NT2/D1 (cell line): Measurements from ENCODE around the gene SPOP.

Source experiments
- DNase-seq: peaks from one replicate; pipeline ENCODE4 v3.0.0-alpha.2; 2011; ENCODE audit warnings: low read depth, low spot score
- H3K27me3 ChIP-seq: 2 replicates; pipeline ENCODE4 v1.6.0; 2011; ENCODE audit warnings: mild to moderate bottlenecking; ENCODE audit not compliant: insufficient read length, insufficient read depth
- H3K36me3 ChIP-seq: 2 replicates; pipeline ENCODE4 v1.6.1; 2011; ENCODE audit warnings: mild to moderate bottlenecking, low read length, mixed read lengths; ENCODE audit not compliant: insufficient read depth, insufficient read length
- H3K4me1 ChIP-seq: 2 replicates; pipeline ENCODE4 v1.5.1; 2011; ENCODE audit not compliant: insufficient read depth, insufficient read length
- H3K4me3 ChIP-seq: 2 replicates; pipeline ENCODE4 v1.5.1; 2011; ENCODE audit warnings: low read depth; ENCODE audit not compliant: insufficient read length
- H3K9ac ChIP-seq: 2 replicates; pipeline ENCODE4 v1.6.0; 2011; ENCODE audit warnings: low read depth; ENCODE audit not compliant: insufficient read length
- H3K9me3 ChIP-seq: 2 replicates; pipeline ENCODE4 v1.5.1; 2011; ENCODE audit warnings: mild to moderate bottlenecking, low read length; ENCODE audit not compliant: insufficient read depth
- SUZ12 ChIP-seq: IDR thresholded peaks from 2 replicates; pipeline ENCODE4 v1.6.1; 2011; ENCODE audit not compliant: insufficient read length, insufficient read depth; ENCODE audit errors: extremely low read depth
- YY1 ChIP-seq: IDR thresholded peaks from 2 replicates; pipeline ENCODE4 v1.6.1; 2011; ENCODE audit not compliant: insufficient read length, insufficient read depth
- ZNF274 ChIP-seq: IDR thresholded peaks from 2 replicates; pipeline ENCODE4 v1.6.1; 2011; ENCODE audit warnings: mild to moderate bottlenecking, low read depth, low read length

The SPOP gene

DNA sequence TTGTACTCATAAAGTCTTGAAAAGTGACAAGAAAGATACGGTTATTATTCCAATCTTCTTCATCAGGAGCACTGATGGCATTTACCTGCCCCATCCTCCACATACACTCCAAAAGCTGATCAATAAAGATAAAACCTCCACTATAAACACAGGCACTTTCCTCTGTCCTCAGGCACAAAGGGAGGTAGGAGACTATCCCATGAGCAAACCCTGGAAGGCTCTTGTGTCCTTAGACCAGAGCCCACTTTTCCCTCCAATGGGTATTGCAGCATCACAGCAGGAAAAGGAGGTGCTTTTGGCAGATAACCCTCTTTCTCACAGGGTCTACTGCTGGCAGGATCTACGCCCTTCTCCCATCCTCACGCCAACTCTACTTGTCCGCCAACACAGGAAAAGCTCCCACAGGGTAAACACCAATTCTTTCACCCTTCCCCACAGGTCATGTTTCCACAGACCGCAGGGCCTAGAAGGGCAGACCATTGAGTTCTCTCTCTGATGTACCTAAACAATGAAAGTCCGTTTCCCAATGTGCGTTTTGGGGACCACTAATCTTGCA lies 73.5 kb downstream of the SPOP start:
- H3K9ac ChIP-seq, result no peak overlapping the region
- H3K36me3 ChIP-seq, result peaks cover 67% of the 10 kb centered on the region
- no peaks in the 10 kb centered on the region for H3K27me3 ChIP-seq
- peaks cover 7% of the 10 kb centered on the region for H3K4me1 ChIP-seq
- no peak for DNase-seq
- H3K9me3 ChIP-seq, result no peaks in the 10 kb centered on the region
- TF ChIP-seq YY1 (no peak), ZNF274 (no peak), SUZ12 (no peak)
- no peak overlapping the region for H3K4me3 ChIP-seq

- H3K36me3 ChIP-seq, result peaks cover 69% of the 10 kb centered on the region
- H3K9me3 ChIP-seq, result no peaks in the 10 kb centered on the region
- peaks cover 7% of the 10 kb centered on the region for H3K4me1 ChIP-seq
- no peak for TF ChIP-seq YY1
- no peak for TF ChIP-seq ZNF274
- no peaks in the 10 kb centered on the region for H3K27me3 ChIP-seq
- H3K9ac ChIP-seq, result no peak overlapping the region
- DNase-seq, result no peak
- H3K4me3 ChIP-seq, result no peak overlapping the region
Observed at GRCh38 chr17:49603720-49604119, 74.2 kb downstream of the SPOP start.

- Histone ChIP-seq H3K9ac (no peak overlapping the region), H3K4me3 (no peak overlapping the region), H3K36me3 (peaks cover 69% of the 10 kb centered on the region), H3K27me3 (no peaks in the 10 kb centered on the region), H3K4me1 (peaks cover 7% of the 10 kb centered on the region), H3K9me3 (no peaks in the 10 kb centered on the region)
- DNase-seq, result no peak
- TF ChIP-seq ZNF274 (no peak), YY1 (no peak), SUZ12 (no peak)
Observed at GRCh38 chr17:49603238-49603637, 74.7 kb downstream of the SPOP start.

DNA sequence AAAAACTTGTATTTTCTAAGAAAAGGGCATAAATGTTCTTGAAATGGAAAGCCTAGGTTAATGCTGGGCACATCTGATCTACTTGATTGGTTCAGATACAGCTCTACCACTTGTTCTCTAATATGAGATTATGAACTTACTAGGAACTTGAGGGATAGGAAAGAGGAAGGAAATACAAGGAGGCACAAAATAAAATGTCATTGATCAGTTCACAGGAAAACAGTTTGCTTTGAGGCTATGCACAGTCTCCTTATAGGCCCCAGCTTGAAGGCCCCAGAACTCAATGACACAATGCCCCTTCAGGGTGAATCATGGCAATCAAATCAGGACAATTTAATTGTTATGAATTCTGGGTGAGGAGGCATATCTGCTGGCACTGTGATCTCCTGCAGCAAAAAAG lies 75.1 kb downstream of the SPOP start:
- no peak overlapping the region for H3K4me3 ChIP-seq
- peaks cover 7% of the 10 kb centered on the region for H3K4me1 ChIP-seq
- H3K36me3 ChIP-seq, result peaks cover 69% of the 10 kb centered on the region
- H3K9me3 ChIP-seq, result no peaks in the 10 kb centered on the region
- H3K9ac ChIP-seq, result no peak overlapping the region
- no peak for DNase-seq
- TF ChIP-seq ZNF274 (no peak), YY1 (no peak), SUZ12 (no peak)
- no peaks in the 10 kb centered on the region for H3K27me3 ChIP-seq

GRCh38 chr17:49600949-49601348 lies 76.9 kb downstream of the SPOP start:
- no peak for TF ChIP-seq YY1
- no peak for TF ChIP-seq SUZ12
- no peak for TF ChIP-seq ZNF274
- Histone ChIP-seq H3K4me1 (peaks cover 7% of the 10 kb centered on the region), H3K9ac (no peak overlapping the region), H3K36me3 (peaks cover 72% of the 10 kb centered on the region), H3K27me3 (no peaks in the 10 kb centered on the region), H3K4me3 (no peak overlapping the region), H3K9me3 (no peaks in the 10 kb centered on the region)
- DNase-seq, result no peak

GRCh38 chr17:49598918-49599317 lies 79.0 kb downstream of the SPOP start:
- no peaks in the 10 kb centered on the region for H3K27me3 ChIP-seq
- H3K36me3 ChIP-seq, result peaks cover 60% of the 10 kb centered on the region
- no peak for DNase-seq
- peaks cover 7% of the 10 kb centered on the region for H3K4me1 ChIP-seq
- no peaks in the 10 kb centered on the region for H3K9me3 ChIP-seq
- TF ChIP-seq YY1, result no peak
- TF ChIP-seq SUZ12, result no peak
- no peak for TF ChIP-seq ZNF274
- no peak overlapping the region for H3K9ac ChIP-seq
- no peak overlapping the region for H3K4me3 ChIP-seq

DNA sequence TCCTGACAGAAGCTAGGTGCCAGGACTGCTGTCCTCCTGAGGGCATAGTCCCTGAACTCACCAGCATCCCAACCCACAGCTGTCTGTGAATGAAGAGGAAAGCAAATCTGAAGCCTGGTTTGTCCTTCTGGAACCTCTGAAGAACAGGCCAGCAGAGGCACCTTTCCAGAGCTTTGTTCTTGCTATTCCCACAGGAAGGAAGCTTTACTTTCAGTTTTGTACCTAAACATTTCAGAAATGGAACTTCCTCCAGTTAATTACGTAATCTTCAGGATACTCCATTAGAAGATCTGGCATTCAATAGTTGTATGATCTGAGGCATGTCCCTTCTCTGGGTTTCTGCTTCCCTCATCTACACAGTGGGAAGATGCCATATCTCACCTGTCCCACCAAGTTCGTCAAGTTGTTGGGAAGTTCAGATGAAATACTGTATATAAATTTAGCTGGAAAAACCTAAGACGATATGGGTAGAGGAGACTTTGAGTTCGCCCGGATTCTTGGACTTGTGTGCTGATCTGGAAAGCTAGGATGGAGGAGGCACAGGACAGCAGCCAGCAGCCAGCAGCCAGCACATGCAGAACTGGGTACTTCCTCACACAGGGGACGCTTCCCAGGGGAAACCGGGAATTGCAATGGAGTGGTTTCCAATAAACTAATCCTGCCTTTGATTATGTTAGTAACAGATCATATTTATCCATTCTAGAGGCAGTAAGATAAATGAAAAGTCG lies 79.8 kb downstream of the SPOP start:
- no peak for TF ChIP-seq YY1
- TF ChIP-seq SUZ12, result no peak
- TF ChIP-seq ZNF274, result no peak
- no peak overlapping the region for H3K4me3 ChIP-seq

More for the DNA sequence above, 79.8 kb downstream of the SPOP start:
- no peak for DNase-seq
- H3K36me3 ChIP-seq, result peaks cover 57% of the 10 kb centered on the region
- H3K27me3 ChIP-seq, result no peaks in the 10 kb centered on the region
- no peaks in the 10 kb centered on the region for H3K9me3 ChIP-seq
- H3K4me1 ChIP-seq, result peaks cover 7% of the 10 kb centered on the region
- no peak overlapping the region for H3K9ac ChIP-seq
